ENCODE data around the gene CEACAM3. TPM values are rescaled to one million over a fixed set of nuclear protein-coding genes. Genes with fewer than 3 reads are reported as not detected.
A peak's percentile ranks its signal among the peaks of the same experiment; 100 is the strongest.

Gene CEACAM3
- total RNA-seq, 5 donors from 2014 or later (not counting 1 experiment from before 2014, with no cell fraction given), result not detected

DNA sequence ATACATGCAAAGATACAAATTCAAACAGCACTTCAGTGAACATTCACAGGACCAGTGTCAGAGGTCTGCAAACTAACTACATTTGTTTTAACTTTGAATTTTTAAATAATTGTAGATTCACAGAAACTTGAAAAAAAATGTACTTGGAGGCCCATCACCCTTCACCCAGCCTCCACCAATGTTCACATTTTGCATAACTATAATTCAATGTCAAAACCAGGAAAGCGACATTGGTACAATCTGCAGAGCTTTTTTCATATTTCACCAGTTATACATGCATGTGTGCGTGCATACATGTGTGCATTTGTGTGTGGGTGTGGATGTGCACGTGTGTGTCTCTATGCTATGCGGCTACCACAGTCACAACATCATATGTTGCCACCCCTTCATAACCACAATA, 18.9 kb downstream of the CEACAM3 start:
- Histone ChIP-seq H3K9me3 (no peaks in the 10 kb centered on the region), H3K4me1 (ENCODE audit: control insufficient read depth in 1 of 2, extremely low read depth in 1 of 2, insufficient read depth in 2 of 2, low read length in 2 of 2) (no peaks in the 10 kb centered on the region), H3K4me3 (ENCODE audit: control insufficient read depth in 1 of 2, extremely low read depth in 1 of 2, low read length in 1 of 2) (no peak overlapping the region), H3K27me3 (replicated peaks in 1 of 2; ENCODE audit: control insufficient read depth in 2 of 2, extremely low read depth in 1 of 2, insufficient read depth in 2 of 2, low read length in 1 of 2) (peaks cover 0 to 17% of the 10 kb centered on the region in 2 experiments), H3K27ac (ENCODE audit: low read length) (no peak overlapping the region), H3K36me3 (ENCODE audit: control insufficient read depth in 2 of 2, extremely low read depth in 1 of 2, insufficient read depth in 1 of 2, low read length in 1 of 2) (no peaks in the 10 kb centered on the region)
- DNase-seq (no peak), ATAC-seq (replicated peaks in 1 of 4) (no peak)
- no peaks in the 10 kb centered on the region for H3K9me3 Mint-ChIP-seq
- H3K27me3 Mint-ChIP-seq, result peaks cover 5 to 7% of the 10 kb centered on the region in 2 donors
- ChIA-PET CTCF (no interaction called here), POLR2A (no interaction called here)
- no CpG with 5 or more reads among the region's 4 CpGs for WGBS (ENCODE audit: insufficient coverage)
- H3K36me3 Mint-ChIP-seq, result no peaks in the 10 kb centered on the region
- no peak overlapping the region for H3K27ac Mint-ChIP-seq
- peaks cover 0 to 11% (median 10%) of the 10 kb centered on the region in 3 donors for H3K4me1 Mint-ChIP-seq
- no peak overlapping the region for H3K4me3 Mint-ChIP-seq

DNA sequence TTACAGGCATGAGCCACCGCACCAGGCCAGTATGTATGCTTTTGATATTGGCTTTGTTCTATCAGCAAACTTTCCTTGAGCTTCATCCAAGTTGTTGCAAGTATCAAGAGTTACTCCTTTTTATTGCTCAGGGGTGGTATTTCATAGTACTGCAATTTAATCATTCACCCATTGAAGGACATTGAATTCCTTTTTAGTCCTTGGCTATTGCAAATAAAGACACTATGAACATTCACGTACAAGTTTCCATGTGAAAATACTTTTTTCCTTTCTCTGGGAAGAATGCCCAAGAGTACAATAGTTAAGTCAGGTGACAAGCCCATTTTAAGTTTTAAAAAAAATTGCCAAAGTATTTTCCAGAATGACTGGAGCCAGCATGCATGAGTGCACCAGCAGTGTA, 20.4 kb downstream of the CEACAM3 start:
- no peaks in the 10 kb centered on the region for H3K36me3 ChIP-seq (ENCODE audit: control insufficient read depth in 2 of 2, extremely low read depth in 1 of 2, insufficient read depth in 1 of 2, low read length in 1 of 2)
- H3K4me3 ChIP-seq (ENCODE audit: control insufficient read depth in 1 of 2, extremely low read depth in 1 of 2, low read length in 1 of 2), result no peak overlapping the region
- H3K4me3 Mint-ChIP-seq, result no peak overlapping the region
- H3K4me1 ChIP-seq (ENCODE audit: control insufficient read depth in 1 of 2, extremely low read depth in 1 of 2, insufficient read depth in 2 of 2, low read length in 2 of 2), result no peaks in the 10 kb centered on the region
- H3K9me3 Mint-ChIP-seq, result no peaks in the 10 kb centered on the region
- no peak overlapping the region for H3K27ac ChIP-seq (ENCODE audit: low read length)
- no CpG with 5 or more reads among the region's 2 CpGs for WGBS (ENCODE audit: insufficient coverage)
- peaks cover 0 to 13% of the 10 kb centered on the region in 2 experiments for H3K27me3 ChIP-seq (replicated peaks in 1 of 2; ENCODE audit: control insufficient read depth in 2 of 2, extremely low read depth in 1 of 2, insufficient read depth in 2 of 2, low read length in 1 of 2)
- H3K4me1 Mint-ChIP-seq, result peaks cover 6 to 11% (median 10%) of the 10 kb centered on the region in 3 donors
- ChIA-PET CTCF (no interaction called here), POLR2A (no interaction called here)
- H3K9me3 ChIP-seq, result no peaks in the 10 kb centered on the region
- ATAC-seq (replicated peaks in 1 of 4) (no peak), DNase-seq (no peak)
- no peaks in the 10 kb centered on the region for H3K36me3 Mint-ChIP-seq
- H3K27ac Mint-ChIP-seq, result no peak overlapping the region
- peaks cover 9 to 13% of the 10 kb centered on the region in 2 donors for H3K27me3 Mint-ChIP-seq

DNA sequence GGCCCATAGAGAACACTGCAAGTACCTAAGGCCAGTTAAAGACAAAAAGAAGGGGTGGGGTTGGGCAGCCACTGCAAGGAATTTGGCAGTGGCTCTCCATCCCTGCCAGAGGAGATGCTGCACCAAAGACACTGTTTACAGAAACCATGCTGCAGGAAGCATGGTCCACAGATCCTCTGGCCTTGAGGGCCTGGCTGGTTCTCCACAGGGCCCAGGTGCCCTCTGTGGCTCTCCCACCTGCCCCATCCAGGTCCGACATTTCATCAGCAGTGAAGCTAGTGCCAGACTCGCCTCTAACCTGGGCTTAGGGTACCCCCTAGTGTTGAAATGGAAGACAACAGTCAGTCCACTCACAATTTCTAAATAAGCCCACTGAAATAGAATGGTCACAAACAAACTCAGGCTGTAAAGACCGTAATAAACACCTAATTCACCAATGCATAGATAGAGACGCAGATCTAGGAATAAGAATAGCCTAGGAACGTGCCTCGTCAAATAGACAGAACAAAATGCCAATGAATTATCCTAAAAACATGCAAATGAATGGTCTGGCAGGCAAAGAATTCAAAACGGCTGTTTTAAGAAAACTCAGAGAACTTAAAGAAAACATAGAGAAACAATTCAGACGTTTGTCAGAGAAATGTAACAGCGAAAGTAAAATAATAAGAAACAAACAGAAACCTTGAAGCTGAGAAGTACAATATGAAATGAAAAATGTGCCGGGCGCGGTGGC, 24.8 kb downstream of the CEACAM3 start:
- ChIA-PET POLR2A (no interaction called here), CTCF (interaction anchor here in 1 of 2 donors (1.0 to 1.8 kb wide), 2 partner anchors 26 to 28 kb away, joined by 4 to 16 read pairs; no protein-coding TSS in a partner anchor)
- 23% methylated on average over 8 of the region's 12 CpGs for WGBS (ENCODE audit: insufficient coverage)
- peak; percentile 64 to 82 (median 70) for ATAC-seq (replicated peaks in 1 of 4)
- no peak overlapping the region for H3K27ac ChIP-seq (ENCODE audit: low read length)
- Mint-ChIP-seq H3K27me3 (peaks cover 14 to 20% of the 10 kb centered on the region in 2 donors), H3K36me3 (no peaks in the 10 kb centered on the region), H3K4me3 (no peak overlapping the region), H3K4me1 (peaks cover 0 to 6% (median 0%) of the 10 kb centered on the region in 3 donors), H3K9me3 (no peaks in the 10 kb centered on the region), H3K27ac (no peak overlapping the region)
- peaks cover 2 to 9% of the 10 kb centered on the region in 2 experiments for H3K27me3 ChIP-seq (replicated peaks in 1 of 2; ENCODE audit: control insufficient read depth in 2 of 2, extremely low read depth in 1 of 2, insufficient read depth in 2 of 2, low read length in 1 of 2)
- DNase-seq, result peak in 27 of 35 experiments; percentile 5 to 69 (median 30)
- no peaks in the 10 kb centered on the region for H3K9me3 ChIP-seq
- H3K4me1 ChIP-seq (ENCODE audit: control insufficient read depth in 1 of 2, extremely low read depth in 1 of 2, insufficient read depth in 2 of 2, low read length in 2 of 2), result no peaks in the 10 kb centered on the region
- H3K4me3 ChIP-seq (ENCODE audit: control insufficient read depth in 1 of 2, extremely low read depth in 1 of 2, low read length in 1 of 2), result no peak overlapping the region
- H3K36me3 ChIP-seq (ENCODE audit: control insufficient read depth in 2 of 2, extremely low read depth in 1 of 2, insufficient read depth in 1 of 2, low read length in 1 of 2), result no peaks in the 10 kb centered on the region

DNA sequence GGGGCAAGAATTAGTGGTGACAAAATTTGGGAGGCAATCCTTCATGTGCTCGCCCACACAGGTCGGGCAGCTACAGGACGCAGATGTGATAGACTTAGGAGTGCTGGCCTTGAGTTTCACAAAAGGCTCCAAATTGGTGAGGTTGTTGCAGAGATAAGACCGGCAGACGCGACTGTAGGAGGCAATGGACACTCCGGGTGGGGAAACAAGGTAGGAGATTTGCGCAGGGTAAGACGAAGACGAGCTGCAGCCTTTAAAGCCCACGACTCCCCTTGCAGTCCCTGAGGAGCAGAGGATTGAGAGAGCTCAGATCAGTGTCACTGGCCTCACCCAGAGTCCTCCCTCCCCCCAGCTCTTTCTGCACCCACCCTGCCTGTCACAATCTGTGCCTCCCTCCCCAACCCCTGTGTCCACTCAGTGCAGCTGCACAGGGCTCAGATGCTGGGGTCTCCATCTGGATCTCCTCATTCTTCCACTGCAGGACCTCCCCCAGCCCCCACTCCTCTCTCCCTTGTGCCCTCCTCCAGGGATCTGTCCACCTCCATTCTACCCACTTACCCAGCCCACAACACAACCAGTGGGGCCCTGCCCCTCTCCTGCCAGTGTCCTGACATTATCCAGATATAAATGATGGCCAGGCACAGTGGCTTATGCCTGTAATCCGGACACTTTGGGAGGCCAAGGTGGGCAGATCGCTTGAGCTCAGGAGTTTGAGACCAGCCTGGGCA, 41.8 kb downstream of the CEACAM3 start:
- H3K27ac ChIP-seq (ENCODE audit: low read length), result no peak overlapping the region
- H3K27ac Mint-ChIP-seq, result no peak overlapping the region
- H3K4me3 ChIP-seq (ENCODE audit: control insufficient read depth in 1 of 2, extremely low read depth in 1 of 2, low read length in 1 of 2), result no peak overlapping the region
- ChIA-PET POLR2A (no interaction called here), CTCF (interaction anchor here (0.5 to 0.7 kb wide), 3 partner anchors 165 to 1214 kb away, joined by 3 to 7 read pairs (median 3); no protein-coding TSS in a partner anchor)
- no peaks in the 10 kb centered on the region for H3K36me3 ChIP-seq (ENCODE audit: control insufficient read depth in 2 of 2, extremely low read depth in 1 of 2, insufficient read depth in 1 of 2, low read length in 1 of 2)
- no peaks in the 10 kb centered on the region for H3K9me3 ChIP-seq
- H3K9me3 Mint-ChIP-seq, result no peaks in the 10 kb centered on the region
- DNase-seq (no peak), ATAC-seq (replicated peaks in 1 of 4) (no peak)
- H3K27me3 ChIP-seq (replicated peaks in 1 of 2; ENCODE audit: control insufficient read depth in 2 of 2, extremely low read depth in 1 of 2, insufficient read depth in 2 of 2, low read length in 1 of 2), result peaks cover 0 to 43% of the 10 kb centered on the region in 2 experiments
- no peaks in the 10 kb centered on the region for H3K4me1 ChIP-seq (ENCODE audit: control insufficient read depth in 1 of 2, extremely low read depth in 1 of 2, insufficient read depth in 2 of 2, low read length in 2 of 2)
- 71% methylated on average over 5 of the region's 13 CpGs for WGBS (ENCODE audit: insufficient coverage)
- no peak overlapping the region for H3K4me3 Mint-ChIP-seq
- H3K36me3 Mint-ChIP-seq, result no peaks in the 10 kb centered on the region
- H3K27me3 Mint-ChIP-seq, result peaks cover 23% of the 10 kb centered on the region in 2 donors
- H3K4me1 Mint-ChIP-seq, result no peaks in the 10 kb centered on the region

DNA sequence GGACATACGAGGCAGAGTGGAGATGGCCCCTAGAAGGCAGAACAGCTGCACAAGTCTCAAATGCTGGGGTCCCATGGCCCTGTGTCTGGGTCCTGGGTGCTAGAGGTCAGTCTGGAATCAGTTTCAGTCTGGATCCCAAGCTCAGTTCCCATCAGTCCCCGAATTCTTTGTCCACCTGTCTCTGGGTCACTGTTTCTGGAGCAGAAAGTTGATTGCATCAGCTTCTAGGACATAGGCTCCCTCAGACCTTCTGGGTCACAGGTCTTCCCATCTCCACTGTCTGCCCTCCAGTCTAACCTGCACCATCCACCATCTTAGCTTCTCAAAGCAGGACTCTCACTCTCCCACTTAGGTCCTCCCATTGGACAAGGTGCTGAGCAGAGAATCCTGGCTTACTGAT, 42.8 kb downstream of the CEACAM3 start:
- Mint-ChIP-seq H3K4me3 (no peak overlapping the region), H3K4me1 (no peaks in the 10 kb centered on the region), H3K9me3 (peaks cover 0 to 4% (median 0%) of the 10 kb centered on the region in 3 donors), H3K36me3 (no peaks in the 10 kb centered on the region), H3K27ac (no peak overlapping the region), H3K27me3 (peaks cover 21 to 23% of the 10 kb centered on the region in 2 donors)
- DNase-seq, result no peak
- Histone ChIP-seq H3K9me3 (no peaks in the 10 kb centered on the region), H3K36me3 (ENCODE audit: control insufficient read depth in 2 of 2, extremely low read depth in 1 of 2, insufficient read depth in 1 of 2, low read length in 1 of 2) (no peaks in the 10 kb centered on the region), H3K27me3 (replicated peaks in 1 of 2; ENCODE audit: control insufficient read depth in 2 of 2, extremely low read depth in 1 of 2, insufficient read depth in 2 of 2, low read length in 1 of 2) (peaks cover 0 to 43% of the 10 kb centered on the region in 2 experiments), H3K4me1 (ENCODE audit: control insufficient read depth in 1 of 2, extremely low read depth in 1 of 2, insufficient read depth in 2 of 2, low read length in 2 of 2) (no peaks in the 10 kb centered on the region), H3K4me3 (ENCODE audit: control insufficient read depth in 1 of 2, extremely low read depth in 1 of 2, low read length in 1 of 2) (no peak overlapping the region), H3K27ac (ENCODE audit: low read length) (no peak overlapping the region)
- ATAC-seq (replicated peaks in 1 of 4), result no peak
- ChIA-PET POLR2A (no interaction called here), CTCF (no interaction called here)
- WGBS (ENCODE audit: insufficient coverage), result 65% methylated on average over 2 of the region's 2 CpGs

DNA sequence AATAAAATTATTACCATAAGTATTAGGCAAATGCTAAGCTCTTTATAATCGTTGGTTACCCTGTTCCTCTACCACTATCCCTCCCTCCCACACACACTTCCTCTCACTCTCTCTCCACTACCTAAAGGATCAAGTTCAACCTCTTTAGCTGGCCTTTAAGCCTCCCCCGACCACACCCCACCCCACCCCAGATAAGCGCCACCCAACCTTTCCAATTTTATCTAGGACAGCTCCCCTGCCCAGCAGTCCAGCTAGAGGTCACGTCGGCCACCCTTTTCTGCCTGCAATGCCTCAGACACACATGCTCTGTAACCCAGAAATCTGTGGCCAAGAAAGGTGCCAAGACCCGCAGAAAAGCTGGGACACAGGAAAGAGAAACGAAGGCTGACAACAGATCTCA, 47.0 kb downstream of the CEACAM3 start:
- H3K36me3 Mint-ChIP-seq, result no peaks in the 10 kb centered on the region
- no peaks in the 10 kb centered on the region for H3K4me1 ChIP-seq (ENCODE audit: control insufficient read depth in 1 of 2, extremely low read depth in 1 of 2, insufficient read depth in 2 of 2, low read length in 2 of 2)
- H3K9me3 ChIP-seq, result no peaks in the 10 kb centered on the region
- H3K4me3 Mint-ChIP-seq, result no peak overlapping the region
- H3K36me3 ChIP-seq (ENCODE audit: control insufficient read depth in 2 of 2, extremely low read depth in 1 of 2, insufficient read depth in 1 of 2, low read length in 1 of 2), result no peaks in the 10 kb centered on the region
- POLR2A ChIA-PET, result interaction anchor here in 1 of 2 donors (0.5 kb wide), 1 partner anchor 1648 kb away, joined by 3 read pairs; no protein-coding TSS in a partner anchor
- no peak for DNase-seq
- H3K27ac Mint-ChIP-seq, result no peak overlapping the region
- WGBS (ENCODE audit: insufficient coverage), result 68% methylated on average over 7 of the region's 7 CpGs
- H3K27me3 Mint-ChIP-seq, result peaks cover 4 to 8% of the 10 kb centered on the region in 2 donors
- no peak for ATAC-seq (replicated peaks in 1 of 4)
- peaks cover 0 to 28% of the 10 kb centered on the region in 2 experiments for H3K27me3 ChIP-seq (replicated peaks in 1 of 2; ENCODE audit: control insufficient read depth in 2 of 2, extremely low read depth in 1 of 2, insufficient read depth in 2 of 2, low read length in 1 of 2)
- CTCF ChIA-PET, result interaction anchor here in 1 of 2 donors (0.6 kb wide), 1 partner anchor 365 kb away, joined by 3 read pairs; no protein-coding TSS in a partner anchor
- H3K4me1 Mint-ChIP-seq, result no peaks in the 10 kb centered on the region
- H3K27ac ChIP-seq (ENCODE audit: low read length), result no peak overlapping the region
- H3K4me3 ChIP-seq (ENCODE audit: control insufficient read depth in 1 of 2, extremely low read depth in 1 of 2, low read length in 1 of 2), result no peak overlapping the region
- H3K9me3 Mint-ChIP-seq, result peaks cover 0 to 4% (median 0%) of the 10 kb centered on the region in 3 donors
